Smooth muscle cell (in vitro differentiated cells): ENCODE results near the gene BCL2. TPM values are rescaled to one million over a fixed set of nuclear protein-coding genes. Genes with fewer than 3 reads are reported as not detected.

Source experiments
- DNase-seq: peaks from one replicate; lab custom pipeline; 2025; ENCODE audit not compliant: unreplicated experiment; lab: John Stamatoyannopoulos, UW
- H2AFZ ChIP-seq: fragments of 200-600 bp; sonication (generic); 2 replicates; pipeline ENCODE4 v1.6.0; 2016; ENCODE audit warnings: antibody characterized with exemption, low read depth, mild to moderate bottlenecking
- H3F3A ChIP-seq: fragments of 200-600 bp; sonication (generic); 2 replicates; pipeline ENCODE4 v1.6.0; 2017; ENCODE audit warnings: antibody characterized with exemption, low read depth
- H3K27ac ChIP-seq: fragments of 200-600 bp; sonication (generic); 2 replicates; pipeline ENCODE4 v1.5.1; 2016; ENCODE audit warnings: low read depth, mild to moderate bottlenecking
- H3K27me3 ChIP-seq: fragments of 200-600 bp; sonication (generic); 2 replicates; pipeline ENCODE4 v1.6.1; 2016; ENCODE audit warnings: low read depth, mild to moderate bottlenecking
- H3K36me3 ChIP-seq: fragments of 200-600 bp; sonication (generic); 2 replicates; pipeline ENCODE4 v1.5.1; 2016; ENCODE audit warnings: low read depth
- H3K4me1 ChIP-seq: fragments of 200-600 bp; sonication (generic); 2 replicates; pipeline ENCODE4 v1.5.1; 2016; ENCODE audit warnings: low read depth
- H3K4me2 ChIP-seq: fragments of 200-600 bp; sonication (generic); 2 replicates; pipeline ENCODE4 v1.6.0; 2016; ENCODE audit warnings: mild to moderate bottlenecking
- H3K4me3 ChIP-seq: fragments of 200-600 bp; sonication (generic); 2 replicates; pipeline ENCODE4 v1.5.1; 2016; ENCODE audit warnings: mild to moderate bottlenecking
- H3K79me2 ChIP-seq: fragments of 200-600 bp; sonication (generic); 2 replicates; pipeline ENCODE4 v1.6.0; 2016; ENCODE audit warnings: low read depth, mild to moderate bottlenecking
- H3K9ac ChIP-seq: fragments of 200-600 bp; sonication (generic); 2 replicates; pipeline ENCODE4 v1.6.0; 2016; ENCODE audit warnings: low read depth
- H3K9me3 ChIP-seq: fragments of 200-600 bp; sonication (generic); replicated peaks from 2 replicates; pipeline ENCODE4 v1.5.1; 2016; ENCODE audit warnings: low read depth
- H4K20me1 ChIP-seq: fragments of 200-600 bp; sonication (generic); 2 replicates; pipeline ENCODE4 v1.6.0; 2016; ENCODE audit warnings: low read depth
- WGBS: methylation state at CpG from one replicate; pipeline ENCODE4 v1.1.7; 2016; ENCODE audit warnings: low lambda C conversion rate; 5-methylcytosine and 5-hydroxymethylcytosine counted together
- polyA plus RNA-seq: library from polyadenylated mRNA; unstranded; fragments of >200 nt; fragmentation: Nextera tagmentation; extraction: Ambion mirVana; gene quantifications from 2 replicates; pipeline ENCODE4 v1.2.1, GENCODE V29; 2016
- total RNA-seq: library from RNA; depleted of rRNA; stranded (reverse); fragments of >200 nt; gene quantifications from 2 replicates; pipeline ENCODE4 v1.2.3, GENCODE V29; 2014
- TF ChIP-seq, protein P1 (sequence below): fragments of 200-600 bp; sonication (generic); IDR thresholded peaks from 2 replicates; pipeline ENCODE4 v1.5.1; 2017; ENCODE audit warnings: borderline replicate concordance, mild to moderate bottlenecking, antibody characterized with exemption; ENCODE audit not compliant: insufficient read depth, poor library complexity, severe bottlenecking

Gene BCL2
- total and polyA plus RNA-seq, 2 experiments from 2014 or later = 0.85 TPM; not detected in 1

DNA sequence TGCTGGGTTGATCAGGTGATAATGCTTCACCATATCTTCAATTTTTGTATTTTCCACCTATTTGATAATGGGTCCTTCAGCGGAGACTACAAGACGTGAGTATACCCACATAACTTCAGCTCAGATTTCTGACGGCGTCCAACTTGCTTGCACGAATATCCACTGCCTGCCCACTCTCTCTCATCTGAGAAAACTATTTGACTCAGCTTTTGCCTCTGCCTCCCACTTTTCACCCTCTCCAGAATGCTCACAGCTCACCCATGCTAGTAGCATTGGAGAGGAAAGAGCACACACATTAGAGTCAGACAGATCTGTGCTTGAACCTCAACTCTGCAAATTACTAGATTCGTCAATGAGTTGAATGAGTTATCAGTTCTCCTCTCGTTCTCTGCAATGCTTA, 166.8 kb downstream of the BCL2 start:
- no peaks in the 10 kb centered on the region for H3K36me3 ChIP-seq
- no peak for DNase-seq
- H2AFZ ChIP-seq = no peak overlapping the region
- H3K9ac ChIP-seq = no peak overlapping the region
- no peaks in the 10 kb centered on the region for H3F3A ChIP-seq
- no peaks in the 10 kb centered on the region for H3K79me2 ChIP-seq
- no peaks in the 10 kb centered on the region for H3K4me1 ChIP-seq
- H3K27me3 ChIP-seq = peaks cover 36% of the 10 kb centered on the region
- no peak overlapping the region for H3K27ac ChIP-seq
- WGBS = 92% methylated on average over 7 of the region's 7 CpGs
- H4K20me1 ChIP-seq = no peaks in the 10 kb centered on the region
- H3K9me3 ChIP-seq = no peaks in the 10 kb centered on the region
- TF ChIP-seq, protein P1, sequence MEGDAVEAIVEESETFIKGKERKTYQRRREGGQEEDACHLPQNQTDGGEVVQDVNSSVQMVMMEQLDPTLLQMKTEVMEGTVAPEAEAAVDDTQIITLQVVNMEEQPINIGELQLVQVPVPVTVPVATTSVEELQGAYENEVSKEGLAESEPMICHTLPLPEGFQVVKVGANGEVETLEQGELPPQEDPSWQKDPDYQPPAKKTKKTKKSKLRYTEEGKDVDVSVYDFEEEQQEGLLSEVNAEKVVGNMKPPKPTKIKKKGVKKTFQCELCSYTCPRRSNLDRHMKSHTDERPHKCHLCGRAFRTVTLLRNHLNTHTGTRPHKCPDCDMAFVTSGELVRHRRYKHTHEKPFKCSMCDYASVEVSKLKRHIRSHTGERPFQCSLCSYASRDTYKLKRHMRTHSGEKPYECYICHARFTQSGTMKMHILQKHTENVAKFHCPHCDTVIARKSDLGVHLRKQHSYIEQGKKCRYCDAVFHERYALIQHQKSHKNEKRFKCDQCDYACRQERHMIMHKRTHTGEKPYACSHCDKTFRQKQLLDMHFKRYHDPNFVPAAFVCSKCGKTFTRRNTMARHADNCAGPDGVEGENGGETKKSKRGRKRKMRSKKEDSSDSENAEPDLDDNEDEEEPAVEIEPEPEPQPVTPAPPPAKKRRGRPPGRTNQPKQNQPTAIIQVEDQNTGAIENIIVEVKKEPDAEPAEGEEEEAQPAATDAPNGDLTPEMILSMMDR = no peak
- H3K4me2 ChIP-seq = no peak overlapping the region
- H3K4me3 ChIP-seq = no peak overlapping the region

DNA sequence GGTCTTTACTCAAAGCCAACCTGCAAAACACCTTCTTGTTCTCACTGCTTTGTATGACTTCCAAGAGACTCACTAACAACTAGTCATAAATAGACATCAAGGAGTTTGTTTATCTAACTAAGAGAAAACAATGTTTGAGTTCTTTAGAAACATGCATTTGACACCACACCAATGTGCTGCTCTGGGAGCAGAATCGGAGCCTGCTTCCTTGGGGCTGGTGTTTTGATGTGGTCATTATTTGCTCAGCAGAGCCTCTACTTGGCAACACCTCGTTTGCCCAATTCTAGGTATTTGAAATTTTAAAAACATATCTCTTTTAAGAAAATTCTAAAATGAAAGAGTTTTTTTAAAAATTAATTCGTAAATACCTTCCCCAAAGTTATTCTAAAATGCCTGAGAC, 167.5 kb downstream of the BCL2 start:
- DNase-seq = no peak
- WGBS = 86% methylated on average over 3 of the region's 3 CpGs
- TF ChIP-seq, protein P1 = no peak
- H3K27me3 ChIP-seq = peaks cover 36% of the 10 kb centered on the region
- no peak overlapping the region for H3K9ac ChIP-seq
- H3K4me1 ChIP-seq = no peaks in the 10 kb centered on the region
- no peak overlapping the region for H3K4me3 ChIP-seq
- no peaks in the 10 kb centered on the region for H3K9me3 ChIP-seq
- no peaks in the 10 kb centered on the region for H3K79me2 ChIP-seq
- H3K36me3 ChIP-seq = no peaks in the 10 kb centered on the region
- H3K27ac ChIP-seq = no peak overlapping the region
- no peak overlapping the region for H3K4me2 ChIP-seq
- H2AFZ ChIP-seq = no peak overlapping the region
- H3F3A ChIP-seq = no peaks in the 10 kb centered on the region
- H4K20me1 ChIP-seq = no peaks in the 10 kb centered on the region

DNA sequence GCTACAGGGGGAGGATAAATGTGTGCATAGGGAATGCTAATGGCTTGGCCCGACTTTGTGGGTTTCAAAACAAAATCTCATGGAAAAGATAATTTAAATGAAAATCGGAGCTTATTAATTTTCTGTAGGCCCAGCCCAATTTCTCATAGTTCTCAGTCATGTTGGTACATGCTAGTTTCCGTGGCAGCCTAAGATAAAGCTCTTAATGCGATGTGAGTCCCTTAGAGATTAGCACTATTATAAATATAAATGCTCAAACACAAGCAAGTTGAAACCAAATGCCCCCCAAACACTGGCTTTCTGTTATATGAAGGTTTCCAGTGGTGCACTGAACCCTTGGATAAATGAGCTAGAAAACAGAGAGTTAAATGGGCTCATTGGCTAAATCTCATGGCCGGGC, 168.0 kb downstream of the BCL2 start:
- H3K4me2 ChIP-seq = no peak overlapping the region
- H3K4me3 ChIP-seq = no peak overlapping the region
- no peaks in the 10 kb centered on the region for H3K36me3 ChIP-seq
- no peak overlapping the region for H3K9ac ChIP-seq
- no peak for DNase-seq
- TF ChIP-seq, protein P1 = no peak
- no peaks in the 10 kb centered on the region for H4K20me1 ChIP-seq
- WGBS = 90% methylated on average over 5 of the region's 5 CpGs
- no peak overlapping the region for H3K27ac ChIP-seq
- H3K9me3 ChIP-seq = no peaks in the 10 kb centered on the region
- H3F3A ChIP-seq = no peaks in the 10 kb centered on the region
- H3K4me1 ChIP-seq = no peaks in the 10 kb centered on the region
- H3K79me2 ChIP-seq = no peaks in the 10 kb centered on the region
- H2AFZ ChIP-seq = no peak overlapping the region
- H3K27me3 ChIP-seq = peaks cover 36% of the 10 kb centered on the region

DNA sequence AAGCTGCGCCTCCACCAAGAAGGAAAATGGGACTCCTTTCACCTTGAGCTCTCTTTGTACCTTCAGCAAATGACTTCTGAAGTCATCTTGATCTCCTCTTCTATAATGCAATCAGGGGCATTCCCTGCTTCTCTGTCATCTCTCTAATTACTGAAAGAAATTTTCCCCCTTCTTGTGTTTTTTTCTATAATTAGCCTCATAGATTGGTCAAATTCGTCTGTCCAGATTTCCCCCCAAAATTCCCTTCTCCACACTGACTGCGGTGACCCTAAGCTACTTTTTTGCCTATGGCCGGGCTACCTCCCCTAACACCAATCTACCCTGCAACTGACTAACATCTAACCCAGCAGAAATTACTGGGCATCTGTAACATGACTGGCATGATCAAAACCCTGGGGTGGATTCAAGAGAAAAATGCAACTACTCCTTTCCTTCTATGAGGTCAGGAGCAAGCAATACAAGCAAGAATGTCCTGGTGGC, 168.6 kb downstream of the BCL2 start:
- no peak overlapping the region for H2AFZ ChIP-seq
- no peaks in the 10 kb centered on the region for H4K20me1 ChIP-seq
- H3K4me1 ChIP-seq = no peaks in the 10 kb centered on the region
- no peak for DNase-seq
- no peak overlapping the region for H3K27ac ChIP-seq
- no peak overlapping the region for H3K9ac ChIP-seq
- 94% methylated on average over 4 of the region's 4 CpGs for WGBS
- TF ChIP-seq, protein P1 = no peak
- H3F3A ChIP-seq = no peaks in the 10 kb centered on the region
- H3K27me3 ChIP-seq = peaks cover 36% of the 10 kb centered on the region
- no peaks in the 10 kb centered on the region for H3K79me2 ChIP-seq
- no peak overlapping the region for H3K4me2 ChIP-seq
- H3K4me3 ChIP-seq = no peak overlapping the region
- no peaks in the 10 kb centered on the region for H3K9me3 ChIP-seq
- no peaks in the 10 kb centered on the region for H3K36me3 ChIP-seq
